GM19395 (cell line): ENCODE results near the gene ETV6.

Experiments
- ATAC-seq: cut with Tn5 transposase; IDR thresholded peaks from one replicate; pipeline ENCODE4 v1.9.1; 2021; ENCODE audit warnings: mild to moderate bottlenecking, moderate library complexity; ENCODE audit not compliant: unreplicated experiment

ETV6 gene

GRCh38 chr12:11713202-11713601 lies 63.7 kb downstream of the ETV6 start:
- no peak for ATAC-seq

GRCh38 chr12:11714626-11715025 lies 65.2 kb downstream of the ETV6 start:
- no peak for ATAC-seq

- no peak for ATAC-seq
Observed at GRCh38 chr12:11715621-11716020, 66.1 kb downstream of the ETV6 start.

GRCh38 chr12:11716794-11717518 lies 67.5 kb downstream of the ETV6 start:
- ATAC-seq = no peak

- ATAC-seq = no peak
Observed at GRCh38 chr12:11717519-11717961, 68.1 kb downstream of the ETV6 start.

- ATAC-seq = no peak
Observed at GRCh38 chr12:11718105-11718504, 68.6 kb downstream of the ETV6 start.

GRCh38 chr12:11718768-11719253 lies 69.3 kb downstream of the ETV6 start:
- ATAC-seq = no peak

- ATAC-seq = no peak
Observed at GRCh38 chr12:11719678-11720099, 70.2 kb downstream of the ETV6 start.

GRCh38 chr12:11722071-11722470 lies 72.6 kb downstream of the ETV6 start:
- ATAC-seq = no peak

- ATAC-seq = no peak
Observed at GRCh38 chr12:11722578-11723138, 73.2 kb downstream of the ETV6 start.

GRCh38 chr12:11723993-11724392 lies 74.5 kb downstream of the ETV6 start:
- no peak for ATAC-seq

GRCh38 chr12:11724888-11725311 lies 75.4 kb downstream of the ETV6 start:
- no peak for ATAC-seq

GRCh38 chr12:11725686-11726085 lies 76.2 kb downstream of the ETV6 start:
- ATAC-seq = no peak

- ATAC-seq = no peak
Observed at GRCh38 chr12:11726659-11727058, 77.2 kb downstream of the ETV6 start.

GRCh38 chr12:11727133-11727664 lies 77.7 kb downstream of the ETV6 start:
- ATAC-seq = no peak

GRCh38 chr12:11728154-11728755 lies 78.8 kb downstream of the ETV6 start:
- ATAC-seq = no peak

- ATAC-seq = no peak
Observed at GRCh38 chr12:11729008-11729407, 79.5 kb downstream of the ETV6 start.

- no peak for ATAC-seq
Observed at GRCh38 chr12:11729439-11730150, 80.1 kb downstream of the ETV6 start.

GRCh38 chr12:11730299-11731041 lies 81.0 kb downstream of the ETV6 start:
- ATAC-seq = no peak

- ATAC-seq = no peak
Observed at GRCh38 chr12:11731042-11731357, 81.5 kb downstream of the ETV6 start.

- no peak for ATAC-seq
Observed at GRCh38 chr12:11731455-11731854, 82.0 kb downstream of the ETV6 start.
